GM23338 (cell line): ENCODE results near the gene GMNC.
"Not testable (repeated sequence)": the region's sequence is repeated elsewhere in the genome, so short reads cannot be mapped to it uniquely, and the experiment has no call there.

Source experiments
- CREB1 ChIP-seq: fragments of 250-450 bp; sonication (Bioruptor Pico); IDR thresholded peaks from 2 replicates; pipeline ENCODE4 v1.5.0; 2020; ENCODE audit warnings: low read depth, mild to moderate bottlenecking, moderate library complexity
- CTCF ChIP-seq, 2 experiments: fragments of 200-600 bp in 1 of 2; sonication (generic) in 1 of 2; conservative IDR thresholded peaks; 2 replicates each; pipeline versions ENCODE4 v1.5.1 to v1.6.1; 2016 to 2017; ENCODE audit warnings: antibody characterized with exemption in 2 of 2, low read depth in 2 of 2, mild to moderate bottlenecking in 2 of 2, moderate library complexity in 1 of 2
- ETS1 ChIP-seq: IDR thresholded peaks from 2 replicates; pipeline ENCODE4 v1.6.1; 2016; ENCODE audit warnings: antibody characterized with exemption
- EZH2 ChIP-seq: fragments of 200-600 bp; sonication (generic); IDR thresholded peaks from one replicate; pipeline ENCODE4 v1.8.0; 2017; ENCODE audit warnings: antibody characterized with exemption, mild to moderate bottlenecking, low read depth; ENCODE audit not compliant: unreplicated experiment
- EZH2phosphoT487 ChIP-seq: fragments of 200-600 bp; sonication (generic); IDR thresholded peaks from one replicate; pipeline ENCODE4 v1.8.1; 2018; ENCODE audit warnings: antibody characterized with exemption; ENCODE audit not compliant: unreplicated experiment
- JUNB ChIP-seq: IDR thresholded peaks from one replicate; pipeline ENCODE4 v1.6.1; 2016; ENCODE audit warnings: antibody characterized with exemption; ENCODE audit not compliant: unreplicated experiment
- NANOG ChIP-seq: IDR thresholded peaks from 2 replicates; pipeline ENCODE4 v1.6.1; 2016; ENCODE audit warnings: antibody characterized with exemption, borderline replicate concordance
- POLR2AphosphoS5 ChIP-seq: IDR thresholded peaks from 2 replicates; pipeline ENCODE4 v1.6.1; 2016; ENCODE audit warnings: antibody characterized with exemption, low read depth
- REST ChIP-seq: IDR thresholded peaks from one replicate; pipeline ENCODE4 v1.6.1; 2018; ENCODE audit warnings: antibody characterized with exemption; ENCODE audit not compliant: unreplicated experiment
- STAT1 ChIP-seq: IDR thresholded peaks from one replicate; pipeline ENCODE4 v1.6.1; 2016; ENCODE audit warnings: antibody characterized with exemption; ENCODE audit not compliant: unreplicated experiment
- ZNF114 ChIP-seq: fragments of 250-450 bp; sonication (Bioruptor Pico); IDR thresholded peaks from 2 replicates; pipeline ENCODE4 v1.5.0; 2020; ENCODE audit warnings: mild to moderate bottlenecking, moderate library complexity
- ZNF331 ChIP-seq: fragments of 250-450 bp; sonication (Bioruptor Pico); IDR thresholded peaks from 2 replicates; pipeline ENCODE4 v1.5.0; 2020; ENCODE audit warnings: low read depth, mild to moderate bottlenecking, moderate library complexity

- not testable (repeated sequence) for TF ChIP-seq CTCF (conservative IDR thresholded peaks at IDR 0.05; ENCODE audit: low read depth in 2 of 2); EZH2; JUNB; ZNF331; CREB1 (CRISPR knock-in tag); NANOG; ETS1; POLR2AphosphoS5; EZH2phosphoT487; STAT1; REST; ZNF114 (CRISPR knock-in tag)
Measured at GRCh38 chr3:190876433-190876832, 13.9 kb upstream of the GMNC start.
